Activated CD4-positive, alpha-beta T cell treated with anti-CD3 and anti-CD28 coated beads, Interleukin-2, amount 50 U/mL, for 24 hours (primary cell): ENCODE measurements around the gene OR51G2.

ENCODE experiments used
- DNase-seq, 2 donors: peaks; one replicate each; pipeline ENCODE4 v3.0.0-alpha.2; 2020; ENCODE audit warnings: low read depth in 1 of 2, low spot score in 1 of 2

Gene OR51G2

GRCh38 chr11:4865855-4866254, 53.3 kb downstream of the OR51G2 start:
- DNase-seq: no peak

GRCh38 chr11:4863876-4864275, 55.3 kb downstream of the OR51G2 start:
- no peak for DNase-seq
